GM21528 (cell line): ENCODE results near the gene RNF220.

Experiments
- ATAC-seq: cut with Tn5 transposase; IDR thresholded peaks from one replicate; pipeline ENCODE4 v1.9.1; 2021; ENCODE audit warnings: mild to moderate bottlenecking, moderate library complexity; ENCODE audit not compliant: unreplicated experiment, low FRiP score

The RNF220 gene

GRCh38 chr1:44515416-44515815 lies 110.4 kb downstream of the RNF220 start:
- no peak for ATAC-seq

DNA sequence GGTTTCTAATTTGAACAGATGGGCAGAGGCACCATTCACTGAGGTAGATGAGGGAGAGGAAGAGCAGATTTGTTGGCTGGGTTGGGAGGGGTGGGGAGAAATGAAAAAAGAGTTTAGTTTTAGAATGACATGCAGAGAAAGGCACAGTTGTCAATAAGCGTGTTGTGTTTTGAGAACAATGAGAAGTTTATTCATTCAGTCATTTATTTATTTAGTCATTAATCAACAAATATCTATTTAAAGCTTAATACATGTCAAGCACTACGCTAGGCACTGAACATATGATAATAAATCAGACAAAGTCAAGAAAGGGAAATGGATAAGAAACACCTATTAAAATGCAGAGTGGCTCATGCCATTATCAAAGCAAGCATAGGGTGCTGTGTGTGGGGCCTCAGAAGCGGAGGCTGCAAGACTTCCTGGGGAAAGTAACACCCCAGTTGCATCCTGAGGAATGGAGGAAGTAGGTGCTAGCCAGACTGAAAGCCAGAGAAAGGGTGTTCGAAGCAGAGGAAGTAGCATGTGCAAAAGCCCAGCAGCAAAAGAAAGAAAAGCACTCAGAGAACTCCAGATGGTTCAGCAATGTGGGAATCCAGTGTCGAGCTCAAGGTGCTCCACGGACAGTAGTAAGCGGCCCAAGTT lies 114.1 kb downstream of the RNF220 start:
- ATAC-seq, result no peak

DNA sequence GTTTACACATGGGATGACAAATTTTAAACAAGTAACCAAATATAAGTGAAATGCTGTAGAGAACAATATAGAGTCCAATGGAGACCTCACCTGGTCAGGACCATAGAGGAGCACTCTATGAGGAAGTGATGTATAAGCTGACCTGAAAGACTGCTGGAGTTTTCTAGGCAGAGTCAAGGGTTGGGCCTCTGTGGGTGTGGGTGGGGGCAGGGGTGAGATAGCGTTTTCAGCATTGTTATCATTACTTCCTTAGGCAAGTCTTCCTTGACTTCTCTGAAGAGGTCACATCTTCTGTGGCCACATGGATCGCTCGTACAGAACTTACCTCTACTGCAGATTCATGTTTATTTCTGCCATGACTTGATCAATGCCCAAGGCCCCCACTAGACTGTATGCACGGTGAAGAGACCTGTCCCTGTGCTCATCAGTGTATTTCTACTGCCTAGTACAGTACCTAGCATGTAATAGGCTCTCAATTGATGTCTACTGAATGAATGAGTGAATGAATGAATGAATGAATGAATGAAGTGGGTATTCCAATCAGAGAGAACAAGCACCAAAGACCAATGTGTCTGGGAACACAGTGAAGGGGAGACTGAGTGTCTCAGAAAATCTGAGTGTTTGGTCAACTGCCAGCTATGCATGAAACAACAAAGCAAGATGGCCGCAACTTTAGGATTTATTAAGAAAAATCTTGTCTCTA lies 116.5 kb downstream of the RNF220 start:
- ATAC-seq, result no peak

DNA sequence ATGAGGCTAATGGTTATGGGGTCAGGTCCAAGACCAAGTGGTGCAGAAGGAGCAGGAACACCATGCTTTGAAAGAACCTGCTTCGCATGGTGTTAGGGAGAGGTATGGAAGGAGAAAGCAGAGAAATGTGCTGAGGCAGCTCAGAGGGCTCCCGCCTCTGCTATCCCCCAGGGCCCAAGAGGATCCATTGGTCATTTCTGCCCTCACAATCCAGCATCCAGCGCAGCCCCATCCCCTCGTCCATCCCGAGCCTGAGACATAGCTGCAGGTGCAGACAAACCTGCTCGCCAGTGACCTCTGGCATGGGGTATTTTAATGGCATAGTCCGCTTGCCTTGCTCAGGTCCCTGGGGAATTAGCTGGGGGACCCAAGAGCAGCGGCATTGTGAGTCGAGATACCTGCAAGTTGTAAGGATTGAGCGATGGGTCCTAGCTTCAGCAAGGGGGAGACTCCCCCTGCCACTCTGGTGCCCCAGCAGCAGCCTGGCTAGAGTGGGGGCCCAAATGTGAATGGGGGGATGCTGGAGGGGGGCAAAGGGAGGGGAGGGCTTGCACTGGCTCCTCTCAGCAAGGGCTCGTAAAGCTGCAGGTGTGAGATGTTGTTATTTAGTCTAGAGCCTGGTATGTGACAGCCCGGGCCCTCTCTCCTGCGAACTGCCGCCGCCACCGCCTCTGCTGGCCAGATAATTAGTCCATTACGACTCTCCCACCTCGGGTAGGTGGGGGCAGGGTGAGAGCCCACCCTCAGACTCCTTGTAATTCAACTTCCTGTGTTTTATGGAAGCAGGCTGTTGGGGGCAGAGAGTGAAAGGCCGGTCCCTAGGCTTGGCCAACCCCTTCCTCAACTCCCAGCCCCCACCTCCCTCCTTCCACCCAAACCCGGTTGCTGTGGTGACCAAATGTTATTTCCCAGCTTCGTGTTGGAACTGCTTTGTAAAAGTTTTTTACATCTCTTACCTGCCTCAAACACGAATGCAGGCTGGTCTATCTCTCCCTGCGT lies 118.8 kb downstream of the RNF220 start:
- no peak for ATAC-seq

GRCh38 chr1:44524655-44525500 lies 119.8 kb downstream of the RNF220 start:
- no peak for ATAC-seq

- no peak for ATAC-seq
These were observed 121.4 kb downstream of the RNF220 start for GRCh38 chr1:44526295-44527073.

DNA sequence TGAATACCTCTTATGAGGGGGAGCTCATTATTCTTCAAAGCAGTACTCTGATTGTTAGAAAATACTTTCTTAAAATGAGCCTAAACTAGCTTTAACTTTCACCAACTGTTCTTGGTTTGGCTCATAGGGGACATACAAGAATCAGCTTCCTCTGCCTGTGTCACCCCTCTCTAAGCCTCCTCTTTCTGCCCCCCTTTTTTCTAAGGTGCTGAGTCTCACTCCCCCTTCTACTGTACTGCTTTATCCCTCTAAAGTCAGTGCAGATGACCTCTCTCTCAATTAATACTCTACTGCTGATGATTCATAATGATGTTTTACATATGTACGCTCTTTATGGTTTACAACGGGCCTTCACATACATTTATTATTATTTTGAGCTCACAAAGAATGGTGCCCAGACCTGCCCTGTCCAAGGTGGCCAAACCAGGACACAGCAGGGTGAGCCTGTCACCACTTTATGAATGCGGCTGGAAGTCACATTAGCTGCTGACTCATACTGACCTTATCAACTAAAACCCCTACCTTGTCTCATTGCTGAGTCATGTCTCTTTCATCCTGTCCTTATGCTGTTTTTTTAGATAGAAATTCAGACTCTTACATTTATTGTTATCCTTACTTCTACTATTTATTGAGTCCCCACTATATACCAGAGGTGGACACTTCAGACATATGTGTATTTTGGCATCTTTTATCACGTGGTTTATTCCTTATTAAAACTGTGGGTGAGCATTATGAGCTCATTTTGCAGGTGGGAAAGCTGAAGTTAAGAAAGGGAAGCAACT lies 126.9 kb downstream of the RNF220 start:
- no peak for ATAC-seq

GRCh38 chr1:44532567-44532944 lies 127.5 kb downstream of the RNF220 start:
- ATAC-seq, result no peak

- no peak for ATAC-seq
These were observed 129.7 kb downstream of the RNF220 start for GRCh38 chr1:44534771-44535170.

DNA sequence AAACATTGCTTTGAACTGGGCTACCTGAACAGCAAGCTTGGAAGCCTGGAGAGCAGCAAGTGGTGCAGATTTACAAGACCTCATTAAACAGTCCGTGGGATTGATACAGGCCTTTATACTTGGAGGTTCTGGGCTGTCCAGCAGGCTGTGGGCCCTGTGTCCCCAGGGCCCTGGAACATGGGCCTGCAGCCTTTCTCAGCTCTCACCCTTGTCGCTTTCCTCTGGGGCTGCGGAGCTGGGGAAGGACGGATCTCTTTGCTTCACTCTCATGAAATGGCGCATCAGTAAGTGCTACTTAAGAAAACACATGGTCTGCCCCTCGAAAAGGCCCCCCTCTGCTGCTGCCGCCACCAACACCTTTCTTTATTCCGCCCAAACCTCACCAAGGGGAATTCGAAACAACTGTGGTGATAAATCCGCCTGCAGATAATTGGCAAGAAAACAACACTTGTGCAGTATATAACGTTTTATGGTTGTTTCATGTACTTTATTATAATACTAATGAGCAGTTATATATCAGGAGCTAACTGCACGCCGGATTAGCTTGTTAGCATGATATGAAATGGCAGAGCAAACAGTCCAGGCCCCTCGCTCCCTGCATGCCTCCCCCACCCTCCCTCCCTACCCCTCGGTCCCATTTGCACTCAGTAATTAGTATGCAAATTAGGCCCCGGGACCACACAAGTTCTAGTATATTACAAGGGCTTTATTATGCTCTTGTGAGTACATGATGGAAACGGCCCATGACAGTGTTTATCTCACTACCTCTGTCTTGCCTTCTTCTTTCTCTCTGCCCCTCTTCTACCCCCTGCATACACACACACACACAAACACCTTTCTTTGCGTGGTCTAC lies 131.5 kb downstream of the RNF220 start:
- ATAC-seq, result no peak

- no peak for ATAC-seq
These were observed 132.5 kb downstream of the RNF220 start for GRCh38 chr1:44537538-44537937.

DNA sequence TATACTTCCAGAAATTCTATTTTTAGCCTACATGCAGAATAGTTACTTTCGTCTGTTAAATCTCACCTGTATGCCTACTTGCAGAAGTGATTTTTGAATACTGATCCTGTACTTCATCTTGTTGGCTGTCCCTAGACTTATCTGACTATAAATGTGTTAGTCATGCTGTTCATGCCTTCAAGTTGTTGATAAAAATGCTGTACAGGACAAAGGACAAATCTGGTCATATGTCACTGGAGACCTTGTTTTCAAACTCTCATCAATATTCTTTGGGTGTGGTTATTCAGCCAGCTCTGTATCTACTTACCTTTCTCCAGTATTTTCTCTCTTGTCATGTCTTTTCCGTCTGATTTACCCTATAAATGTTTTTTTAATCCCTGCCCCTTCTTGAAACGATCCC lies 132.9 kb downstream of the RNF220 start:
- ATAC-seq, result no peak

GRCh38 chr1:44539991-44540730 lies 135.1 kb downstream of the RNF220 start:
- ATAC-seq, result no peak

DNA sequence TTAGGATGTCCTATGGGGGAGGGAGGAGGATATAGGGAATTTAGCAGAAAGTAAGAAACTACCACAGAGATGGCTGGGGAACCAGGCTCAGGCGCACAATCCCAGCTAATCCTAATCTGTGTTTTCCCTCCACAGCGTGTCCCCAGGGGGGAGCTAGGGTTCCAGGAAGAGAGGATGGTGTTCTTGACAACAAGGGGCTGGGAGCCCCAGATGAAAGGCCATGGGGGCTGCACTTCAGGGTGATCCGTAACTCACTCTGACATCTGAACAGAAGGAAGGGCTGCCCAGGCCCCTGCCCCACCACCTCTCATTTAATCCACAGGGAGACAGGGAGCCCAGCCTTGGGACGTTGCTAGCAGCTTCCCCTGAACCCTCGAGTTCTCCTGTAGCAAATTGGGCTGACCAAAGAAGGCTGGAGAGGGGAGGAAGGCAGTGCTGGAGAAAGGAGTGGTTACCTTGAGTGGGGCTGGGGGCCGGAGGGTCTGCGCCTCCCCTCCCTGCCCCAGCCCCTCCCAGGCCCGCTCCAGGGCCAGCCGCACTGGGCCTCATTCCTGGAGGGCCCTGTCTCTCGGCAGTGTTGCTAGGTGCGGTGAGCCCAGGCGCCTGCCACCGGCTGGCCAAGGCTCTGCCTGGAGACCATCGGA lies 137.5 kb downstream of the RNF220 start:
- no peak for ATAC-seq

DNA sequence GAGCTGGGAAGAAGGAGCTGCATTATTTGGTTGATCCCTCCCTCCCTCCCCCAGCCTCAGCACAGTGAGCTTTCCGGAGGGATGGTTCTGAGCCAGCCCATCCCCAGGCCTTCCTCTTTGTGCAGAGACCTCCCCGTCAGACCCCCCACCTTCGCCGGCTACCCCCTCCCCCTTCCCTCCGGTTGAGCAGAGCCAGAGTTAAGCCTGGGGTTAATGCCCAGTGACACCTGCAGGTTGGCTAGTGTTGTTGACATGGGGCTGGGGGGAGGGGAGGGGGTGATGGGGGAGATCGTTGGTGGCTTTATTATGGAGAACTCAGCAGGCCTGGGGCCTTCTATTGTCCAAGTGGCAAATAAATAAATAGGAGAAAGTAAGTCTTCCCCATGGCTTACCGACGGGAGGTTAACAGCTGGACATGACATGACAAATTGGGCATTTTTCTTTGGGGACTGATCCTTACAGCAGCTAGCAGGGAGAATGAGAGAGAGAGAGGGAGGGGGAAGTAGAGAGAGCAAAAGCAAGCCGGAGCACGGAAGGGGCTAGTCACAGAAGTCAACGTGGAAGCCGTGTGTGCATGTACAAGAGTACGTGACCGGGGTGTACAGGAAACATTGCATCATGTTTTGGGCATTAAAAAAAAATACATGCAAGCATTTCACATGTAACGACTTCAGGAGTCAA lies 138.1 kb downstream of the RNF220 start:
- no peak for ATAC-seq

DNA sequence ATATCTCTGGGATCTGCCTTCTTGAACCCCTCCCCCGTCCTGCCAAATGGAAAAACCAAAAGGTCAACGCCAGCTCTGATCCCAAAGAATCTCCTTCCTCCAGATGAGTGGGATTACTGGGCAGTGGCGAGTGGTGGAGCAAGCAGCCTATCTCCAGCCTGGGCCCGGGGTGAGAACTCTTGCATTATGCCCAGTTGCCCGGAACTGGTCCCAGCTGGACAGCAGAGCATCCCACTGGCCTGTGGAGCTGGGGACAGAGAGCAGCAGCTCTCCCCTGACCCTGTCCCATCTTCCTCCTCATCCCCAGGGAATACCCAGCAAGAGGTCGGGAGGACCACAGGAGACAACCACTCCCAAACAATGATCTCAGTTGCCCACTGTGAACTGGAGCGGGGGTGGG lies 138.7 kb downstream of the RNF220 start:
- no peak for ATAC-seq
